ENCODE data around the gene USP49. TPM values are rescaled to one million over a fixed set of nuclear protein-coding genes. Genes with fewer than 3 reads are reported as not detected.

The USP49 gene
- total and polyA plus RNA-seq, 2 of the 13 experiments (the other 11 are each of a cell fraction or from before 2014, with no cell fraction given) = 2.9 to 4.3 TPM

- TF ChIP-seq ZNF609 (CRISPR knock-in tag; IDR thresholded peaks at IDR 0.05; ENCODE audit: borderline replicate concordance) = peak; percentile 48; the same call in 1 of the 2 replicates
- peak; percentile 63 for TF ChIP-seq IKZF4 (CRISPR knock-in tag; IDR thresholded peaks at IDR 0.05; ENCODE audit: borderline replicate concordance, low read depth, not compliant biosample characterization)
- TF ChIP-seq MLLT10 (CRISPR knock-in tag; IDR thresholded peaks at IDR 0.05) = no peak
- TF ChIP-seq EEA1 (CRISPR knock-in tag; IDR thresholded peaks at IDR 0.05; ENCODE audit: borderline replicate concordance) = no peak
- TF ChIP-seq REL (CRISPR knock-in tag; conservative IDR thresholded peaks at IDR 0.05) = peak; percentile 87; the same call in 1 of the 2 replicates
- no peak for TF ChIP-seq ZNF17 (CRISPR knock-in tag; IDR thresholded peaks at IDR 0.05)
- peak; percentile 97 for TF ChIP-seq ZFP91 (CRISPR knock-in tag; IDR thresholded peaks at IDR 0.05; ENCODE audit: borderline replicate concordance)
- TF ChIP-seq CHD2 (IDR thresholded peaks at IDR 0.05; ENCODE audit: low read depth, low read length) = 0 out of 2 replicates have a peak, but pooled peaks have one; percentile 19
- TF ChIP-seq ZNF280D (CRISPR knock-in tag; IDR thresholded peaks at IDR 0.05) = no peak; the same call in 1 of the 2 replicates
- peak; percentile 77; the same call in 1 of the 2 replicates for TF ChIP-seq ZSCAN12 (CRISPR knock-in tag; IDR thresholded peaks at IDR 0.05)
- TF ChIP-seq GATA4 (IDR thresholded peaks at IDR 0.05; ENCODE audit: borderline replicate concordance, low read depth) = no peak
- no peak for TF ChIP-seq TCF12 (IDR thresholded peaks at IDR 0.05)
- peak; percentile 71; the same call in 1 of the 2 replicates for TF ChIP-seq TCF12 (CRISPR knock-in tag; IDR thresholded peaks at IDR 0.05)
- no peak for TF ChIP-seq ZEB1 (IDR thresholded peaks at IDR 0.05; ENCODE audit: insufficient replicate concordance, low read depth)
- TF ChIP-seq ZC3H4 (CRISPR knock-in tag; IDR thresholded peaks at IDR 0.05; ENCODE audit: borderline replicate concordance) = no peak; the same call in 1 of the 2 replicates
- no peak for TF ChIP-seq MZF1 (CRISPR knock-in tag; IDR thresholded peaks at IDR 0.05; ENCODE audit: borderline replicate concordance)
- TF ChIP-seq ARNT (IDR thresholded peaks at IDR 0.05) = no peak
- no peak; the same call in 1 of the 2 replicates for TF ChIP-seq HES4 (CRISPR knock-in tag; IDR thresholded peaks at IDR 0.05; ENCODE audit: borderline replicate concordance)
- TF ChIP-seq RBAK (CRISPR knock-in tag; IDR thresholded peaks at IDR 0.05) = no peak
- TF ChIP-seq PPARG (CRISPR knock-in tag; conservative IDR thresholded peaks at IDR 0.05) = 0 out of 2 replicates have a peak, but pooled peaks have one; percentile 7
These were observed 25.9 kb upstream of the USP49 start, which contains the start of the genes BYSL and MED20 (continued) for GRCh38 chr6:41920921-41921711.
